Pons (tissue), 1 donor: ENCODE measurements around the gene FHOD1.

Source experiments
- DNase-seq: peaks from one replicate; pipeline ENCODE4 v3.0.0-alpha.2; 2016; ENCODE audit warnings: low spot score

FHOD1 gene

DNA sequence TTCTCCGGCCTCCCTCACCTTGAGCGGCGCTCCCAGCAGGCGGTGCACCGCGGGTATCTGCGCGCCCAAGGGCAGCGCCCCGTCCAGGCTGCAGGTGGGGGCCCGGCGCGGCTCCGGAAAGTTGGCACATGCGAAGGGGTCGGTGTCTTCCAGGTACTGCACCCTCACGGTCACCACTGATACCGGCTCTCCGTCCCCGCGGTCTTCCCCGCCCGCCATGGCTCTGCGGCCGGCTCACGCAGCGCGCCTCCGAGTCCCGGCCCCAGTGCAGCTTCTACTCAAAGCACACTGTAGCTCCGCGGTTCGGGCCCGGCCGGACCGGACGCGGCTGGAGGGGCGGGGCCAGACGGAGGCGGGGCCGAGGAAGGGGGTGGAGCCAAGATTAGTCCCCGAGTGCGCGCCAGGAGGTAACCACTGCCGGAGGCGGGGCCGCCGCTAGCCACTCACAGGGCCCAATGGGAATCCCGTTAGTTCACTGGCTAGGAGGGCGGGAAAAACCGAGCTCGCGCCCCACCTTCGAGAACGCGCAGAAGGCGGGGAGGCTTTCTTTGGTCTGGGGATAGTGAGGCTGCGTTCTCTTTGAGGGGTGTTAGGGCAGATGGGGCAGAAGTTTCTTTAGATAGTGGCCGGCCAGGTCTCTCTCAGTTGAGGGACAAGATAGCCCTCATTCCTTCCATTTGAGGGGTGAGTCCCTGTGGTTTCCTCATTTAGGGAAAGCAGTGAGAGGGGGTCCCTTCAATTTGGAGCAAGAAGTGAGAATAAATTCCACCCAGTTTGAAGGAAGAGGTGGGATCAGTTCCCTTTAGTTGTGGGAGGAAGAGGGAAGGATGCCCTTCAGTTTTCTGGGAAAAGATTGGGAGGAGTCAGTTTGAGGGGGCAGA, at the start of gene FHOD1:
TSS of gene FHOD1 (minus strand) at position 290 of the 881 bp plus-strand sequence. CDS start at position 219, 71 bp downstream.
- peak; percentile 87 for DNase-seq

DNA sequence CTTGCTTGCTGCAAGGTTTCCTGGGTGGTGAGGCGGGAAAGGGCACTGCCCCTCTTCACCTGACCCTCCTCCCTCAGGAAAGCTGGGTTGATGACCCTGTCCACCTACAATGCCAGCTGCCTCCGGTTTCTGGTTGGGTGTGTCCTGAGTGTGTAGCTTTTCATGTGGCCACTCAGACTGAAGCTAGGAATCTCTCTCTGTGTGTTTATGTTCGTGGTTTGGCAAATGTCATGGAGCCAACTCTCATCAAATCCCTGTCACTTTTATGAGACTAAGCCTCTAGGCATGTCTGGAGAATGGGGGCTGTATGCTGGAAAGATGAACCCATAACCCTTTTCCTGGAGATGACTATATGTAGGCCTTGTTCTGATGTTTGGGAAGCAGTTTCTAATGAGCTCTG, 49.1 kb upstream of the FHOD1 start:
- no peak for DNase-seq

DNA sequence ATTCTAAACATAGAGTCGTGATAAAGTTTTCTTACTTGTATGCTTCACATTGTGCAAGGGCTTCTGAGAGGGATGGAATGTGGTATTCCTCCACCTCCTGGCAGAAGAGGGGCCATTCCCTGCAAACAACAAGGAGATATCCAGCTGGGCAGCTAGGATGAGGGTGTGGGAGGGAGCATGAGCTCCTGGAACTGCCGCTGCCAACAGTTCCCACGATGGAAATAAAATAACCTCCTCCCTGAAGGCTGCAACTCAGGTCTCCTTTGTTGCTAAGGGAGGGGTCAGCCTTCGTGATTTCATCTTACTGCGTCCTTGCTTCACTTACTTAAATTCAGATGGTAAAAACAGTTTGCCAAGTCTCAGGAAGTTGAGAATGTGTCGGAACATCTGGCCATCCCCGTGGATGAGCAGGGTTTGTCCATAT, 47.7 kb upstream of the FHOD1 start:
- no peak for DNase-seq

DNA sequence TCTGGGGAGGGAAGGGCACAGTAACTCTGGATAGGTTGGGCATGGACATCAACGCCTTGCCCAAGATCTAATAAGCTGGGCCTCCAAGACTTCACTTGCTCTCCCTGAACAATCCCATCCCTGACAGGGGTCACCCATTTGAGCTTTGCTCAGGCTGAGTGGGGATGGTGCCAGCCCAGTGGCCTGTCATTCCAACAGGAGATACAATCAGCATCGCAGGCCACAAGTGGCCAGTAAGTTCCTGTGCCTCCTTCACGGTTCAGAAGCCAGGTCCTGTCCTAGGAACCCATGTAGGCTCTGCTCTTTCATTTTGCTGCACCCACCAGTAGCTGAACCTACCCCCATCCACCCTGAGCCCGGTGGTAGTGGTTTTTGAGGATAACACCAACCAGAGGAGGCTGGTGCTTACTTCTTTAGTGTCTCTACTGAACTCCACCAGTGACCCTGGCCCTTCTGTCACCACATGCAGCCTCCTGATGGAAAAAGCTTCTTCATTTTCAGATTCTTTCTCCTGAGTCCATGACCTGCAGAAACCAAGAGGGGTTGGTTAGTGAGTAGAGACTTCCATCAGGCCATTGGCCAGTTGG, 47.0 kb upstream of the FHOD1 start:
- DNase-seq = no peak

DNA sequence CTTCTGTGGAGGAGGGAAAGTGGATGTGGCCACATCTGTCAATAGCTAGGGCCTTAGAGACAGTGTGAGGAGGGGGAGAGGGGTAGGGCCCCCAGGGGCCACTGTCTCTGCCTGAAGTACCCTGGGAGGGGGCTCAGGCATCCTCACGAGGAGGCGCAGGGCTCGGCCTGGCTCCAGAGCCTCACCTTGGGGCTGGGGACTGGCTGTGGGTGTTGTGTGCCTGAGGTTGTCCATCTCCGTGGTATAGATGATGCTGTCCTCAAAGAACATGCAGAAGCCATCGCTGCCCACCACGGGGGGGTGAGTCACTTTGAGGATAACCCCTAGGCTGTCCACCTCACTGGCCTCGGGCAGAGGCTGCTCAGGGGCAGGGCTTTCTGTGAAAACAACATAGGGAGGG, 44.2 kb upstream of the FHOD1 start:
- DNase-seq = no peak

DNA sequence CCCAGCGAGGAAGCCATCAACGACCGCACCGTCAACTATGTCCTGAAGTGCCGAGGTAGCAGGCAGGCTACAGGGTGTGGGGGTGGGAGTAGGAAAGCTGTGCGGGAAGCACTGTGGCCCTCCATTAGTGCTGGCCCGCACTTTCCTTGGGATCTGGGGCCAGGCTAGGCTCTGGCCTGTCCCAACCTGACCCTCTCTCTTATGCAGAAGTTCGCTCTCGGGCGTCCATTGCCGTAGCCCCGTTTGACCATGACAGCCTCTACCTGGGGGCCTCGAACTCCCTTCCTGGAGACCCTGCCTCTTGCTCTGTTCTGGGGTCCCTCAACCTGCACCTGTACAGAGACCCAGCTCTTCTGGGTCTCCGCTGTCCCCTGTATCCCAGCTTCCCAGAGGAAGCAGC, 40.7 kb upstream of the FHOD1 start:
- no peak for DNase-seq

DNA sequence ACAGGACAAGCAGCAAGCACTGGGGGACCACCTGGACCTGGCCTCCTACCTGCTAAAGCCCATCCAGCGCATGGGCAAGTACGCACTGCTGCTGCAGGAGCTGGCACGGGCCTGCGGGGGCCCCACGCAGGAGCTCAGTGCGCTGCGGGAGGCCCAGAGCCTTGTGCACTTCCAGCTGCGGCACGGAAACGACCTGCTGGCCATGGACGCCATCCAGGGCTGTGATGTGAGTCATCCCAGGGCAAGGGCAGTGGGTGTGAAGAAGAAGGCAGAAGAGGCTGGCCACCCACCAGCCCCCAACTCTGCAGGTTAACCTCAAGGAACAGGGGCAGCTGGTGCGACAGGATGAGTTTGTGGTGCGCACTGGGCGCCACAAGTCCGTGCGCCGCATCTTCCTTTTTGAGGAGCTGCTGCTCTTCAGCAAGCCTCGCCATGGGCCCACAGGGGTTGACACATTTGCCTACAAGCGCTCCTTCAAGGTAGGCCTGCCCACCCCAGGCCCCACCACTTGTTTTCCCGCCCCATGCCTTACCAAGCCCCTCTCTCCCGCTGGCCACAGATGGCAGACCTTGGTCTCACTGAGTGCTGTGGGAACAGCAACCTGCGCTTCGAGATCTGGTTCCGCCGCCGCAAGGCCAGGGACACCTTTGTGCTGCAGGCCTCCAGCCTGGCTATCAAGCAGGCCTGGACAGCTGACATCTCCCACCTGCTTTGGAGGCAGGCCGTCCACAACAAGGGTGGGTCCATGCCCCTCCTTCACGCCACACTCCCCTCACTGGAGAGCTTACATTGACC, 39.4 kb upstream of the FHOD1 start:
- DNase-seq = no peak

DNA sequence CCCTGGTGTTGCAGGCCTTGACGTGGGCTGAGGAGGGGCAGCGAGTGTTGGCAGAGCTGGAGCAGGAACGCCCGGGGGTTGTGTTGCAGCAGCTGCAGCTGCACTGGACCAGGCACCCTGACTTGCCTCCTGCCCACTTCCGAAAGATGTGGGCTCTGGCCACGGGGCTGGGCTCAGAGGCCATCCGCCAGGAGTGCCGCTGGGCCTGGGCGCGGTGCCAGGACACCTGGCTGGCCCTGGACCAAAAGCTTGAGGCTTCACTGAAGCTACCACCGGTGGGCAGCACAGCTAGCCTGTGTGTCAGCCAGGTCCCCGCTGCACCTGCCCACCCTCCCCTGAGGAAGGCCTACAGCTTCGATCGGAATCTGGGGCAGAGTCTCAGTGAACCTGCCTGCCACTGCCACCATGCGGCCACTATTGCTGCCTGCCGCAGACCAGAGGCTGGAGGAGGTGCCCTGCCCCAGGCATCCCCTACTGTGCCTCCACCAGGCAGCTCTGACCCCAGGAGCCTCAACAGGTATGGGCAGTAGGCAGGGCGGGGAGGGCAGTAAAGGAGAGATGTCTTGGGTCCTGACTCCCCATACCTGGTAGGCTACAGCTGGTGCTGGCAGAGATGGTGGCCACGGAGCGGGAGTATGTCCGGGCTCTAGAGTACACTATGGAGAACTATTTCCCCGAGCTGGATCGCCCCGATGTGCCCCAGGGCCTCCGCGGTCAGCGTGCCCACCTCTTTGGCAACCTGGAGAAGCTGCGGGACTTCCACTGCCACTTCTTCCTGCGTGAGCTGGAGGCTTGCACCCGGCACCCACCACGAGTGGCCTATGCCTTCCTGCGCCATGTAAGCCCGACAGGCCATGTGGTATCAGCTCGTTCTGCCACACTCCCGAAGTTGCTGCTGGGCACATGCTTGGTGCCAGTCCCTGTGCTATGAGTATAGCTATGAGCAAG, 37.7 kb upstream of the FHOD1 start:
- no peak for DNase-seq

DNA sequence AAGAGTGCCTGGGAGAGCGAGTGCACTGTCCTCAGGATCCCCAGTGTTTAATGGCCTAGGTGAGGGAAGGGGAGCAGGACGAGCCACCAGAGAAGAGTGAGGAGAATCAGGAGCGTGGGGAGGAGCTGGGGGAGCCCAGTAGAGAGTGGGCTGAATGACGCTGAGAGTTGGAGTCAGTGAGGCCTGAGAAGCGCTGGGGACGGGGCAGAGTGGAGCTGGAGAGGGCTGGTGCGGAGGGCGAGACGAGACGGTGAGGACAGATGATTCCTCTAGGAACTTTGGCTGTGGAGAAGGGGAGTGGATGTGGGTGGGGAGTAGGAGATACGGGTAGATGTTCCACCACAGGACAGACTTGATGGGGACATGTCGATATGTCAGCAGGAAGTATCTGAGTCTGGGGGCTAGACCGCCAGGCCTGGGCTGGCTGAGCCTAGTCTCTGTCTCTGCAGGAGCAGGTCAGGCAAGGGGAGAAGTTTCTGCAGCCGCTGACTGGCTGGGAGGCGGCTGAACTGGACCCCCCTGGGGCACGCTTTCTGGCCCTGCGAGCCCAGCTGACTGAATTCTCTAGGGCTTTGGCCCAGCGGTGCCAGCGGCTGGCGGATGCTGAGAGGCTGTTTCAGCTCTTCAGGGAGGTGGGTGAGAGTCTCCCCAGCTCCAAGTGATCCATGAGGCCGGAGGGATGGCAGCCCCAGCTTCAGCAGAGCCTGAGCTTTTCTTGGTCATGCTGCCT, 36.7 kb upstream of the FHOD1 start:
- DNase-seq = no peak

DNA sequence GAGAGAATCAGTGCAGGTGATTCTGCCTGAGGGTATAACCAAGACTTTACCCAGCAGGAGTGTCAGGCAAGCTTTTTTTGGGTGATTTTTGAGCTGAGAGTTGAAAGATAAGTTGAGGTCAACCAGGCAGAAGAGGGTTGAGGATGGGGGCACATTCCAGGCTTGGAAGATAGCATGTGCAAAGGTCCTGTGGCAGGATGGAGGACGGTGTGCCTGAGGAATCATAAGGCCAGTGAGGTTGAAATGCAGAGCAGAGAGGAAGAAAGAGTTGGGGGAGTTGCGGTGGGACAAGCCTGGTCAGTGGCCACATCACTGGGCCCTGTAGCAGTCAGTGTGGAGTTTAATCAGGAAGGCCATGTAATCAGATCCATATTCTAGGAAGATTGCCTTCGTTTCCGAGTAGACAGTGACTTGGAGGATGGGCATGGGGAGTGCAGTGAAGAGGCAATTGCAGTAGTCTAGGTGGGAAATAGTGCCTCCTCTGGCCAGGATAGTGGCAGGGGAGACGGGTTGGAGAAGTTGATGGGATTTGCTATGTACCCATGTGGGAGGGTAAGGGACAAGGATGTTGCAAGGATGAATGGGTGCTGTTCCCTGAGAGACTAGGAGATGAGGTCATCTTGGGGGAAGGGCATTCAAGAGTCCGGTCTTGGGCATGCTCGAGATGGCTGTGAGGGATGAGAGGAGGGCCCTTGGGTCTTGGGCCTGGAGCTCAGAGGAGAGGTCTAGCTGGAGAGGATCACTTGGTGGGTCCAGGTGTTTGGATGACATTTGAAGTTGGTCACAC, 36.0 kb upstream of the FHOD1 start:
- no peak for DNase-seq

DNA sequence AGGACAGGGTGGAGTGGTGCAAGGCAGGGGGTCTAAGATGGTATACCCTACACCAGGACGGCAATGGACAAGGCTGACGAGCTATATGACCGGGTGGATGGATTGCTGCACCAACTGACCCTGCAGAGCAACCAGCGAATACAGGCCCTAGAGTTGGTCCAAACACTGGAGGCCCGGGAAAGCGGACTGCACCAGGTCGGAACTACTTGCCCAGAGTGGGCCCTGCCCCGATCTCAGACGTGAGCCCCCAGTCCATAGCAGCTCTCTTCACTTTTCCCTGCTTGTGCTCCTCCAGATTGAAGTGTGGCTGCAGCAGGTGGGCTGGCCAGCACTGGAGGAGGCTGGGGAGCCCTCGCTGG, 35.1 kb upstream of the FHOD1 start:
- no peak for DNase-seq

DNA sequence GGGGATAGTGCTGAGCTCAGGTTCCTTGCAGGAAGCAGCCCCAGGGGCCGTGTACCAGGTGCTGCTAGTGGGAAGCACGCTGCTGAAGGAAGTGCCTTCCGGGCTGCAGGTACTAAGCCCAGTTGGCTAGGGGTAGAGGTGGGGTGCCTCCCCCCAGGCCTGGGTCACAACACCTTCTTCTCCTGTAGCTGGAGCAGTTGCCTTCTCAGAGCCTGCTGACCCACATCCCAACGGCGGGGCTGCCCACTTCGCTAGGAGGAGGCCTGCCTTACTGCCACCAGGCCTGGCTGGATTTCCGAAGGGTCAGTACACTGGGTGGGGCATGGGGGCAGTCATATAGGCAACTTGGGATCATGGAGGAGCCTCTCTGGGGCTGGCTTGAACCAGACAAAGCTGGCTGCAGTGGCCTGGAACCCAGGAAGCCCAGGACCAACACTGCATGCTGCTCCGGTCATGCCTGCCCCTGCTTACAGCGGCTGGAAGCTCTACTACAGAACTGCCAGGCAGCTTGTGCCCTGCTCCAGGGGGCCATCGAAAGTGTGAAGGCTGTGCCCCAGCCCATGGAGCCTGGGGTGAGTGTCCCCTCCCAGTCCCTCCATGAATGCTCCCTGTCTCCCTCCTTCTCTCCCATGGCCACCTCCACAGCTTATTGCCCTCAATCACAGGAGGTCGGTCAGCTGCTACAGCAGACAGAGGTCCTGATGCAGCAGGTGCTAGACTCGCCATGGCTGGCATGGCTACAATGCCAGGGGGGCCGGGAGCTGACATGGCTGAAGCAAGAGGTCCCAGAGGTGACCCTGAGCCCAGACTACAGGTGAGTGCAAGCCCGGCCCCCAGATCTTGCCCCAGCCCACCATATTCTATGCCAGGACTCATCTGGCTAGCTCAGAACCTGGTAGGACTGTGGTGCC, 34.5 kb upstream of the FHOD1 start:
- no peak for DNase-seq

DNA sequence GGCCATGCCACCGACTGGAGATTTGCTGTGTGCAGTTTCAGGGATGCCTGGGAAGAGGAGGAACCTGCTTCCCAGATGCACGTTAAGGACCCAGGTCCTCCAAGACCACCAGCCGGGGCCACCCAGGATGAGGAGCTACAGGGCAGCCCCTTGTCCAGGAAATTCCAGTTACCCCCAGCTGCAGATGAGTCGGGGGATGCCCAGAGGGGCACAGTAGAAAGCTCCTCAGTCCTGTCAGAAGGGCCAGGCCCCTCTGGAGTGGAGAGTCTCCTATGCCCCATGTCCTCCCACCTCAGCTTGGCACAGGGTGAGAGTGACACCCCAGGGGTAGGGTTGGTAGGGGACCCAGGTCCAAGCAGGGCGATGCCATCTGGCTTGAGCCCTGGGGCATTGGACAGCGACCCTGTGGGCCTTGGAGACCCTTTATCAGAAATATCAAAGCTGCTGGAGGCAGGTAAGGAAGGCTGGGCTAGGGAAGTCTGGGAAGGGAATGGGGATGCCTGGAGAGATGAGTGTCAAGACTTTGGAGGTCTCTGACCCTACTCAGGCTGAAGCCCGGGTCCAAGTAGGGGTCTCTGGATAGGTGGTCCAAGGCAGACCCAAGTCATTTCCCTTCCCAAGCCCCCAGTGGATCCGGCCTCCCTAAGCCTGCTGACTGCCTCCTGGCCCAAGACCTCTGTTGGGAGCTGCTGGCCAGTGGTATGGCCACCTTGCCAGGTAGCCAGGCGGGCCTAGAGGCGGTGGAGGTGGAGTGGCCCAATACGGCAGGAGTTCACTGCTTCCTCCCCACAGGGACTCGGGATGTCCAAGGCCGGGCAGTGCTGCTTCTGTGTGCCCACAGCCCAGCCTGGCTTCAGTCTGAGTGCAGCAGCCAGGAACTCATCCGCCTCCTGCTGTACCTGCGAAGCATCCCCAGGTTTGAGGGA, 33.1 kb upstream of the FHOD1 start:
- no peak for DNase-seq

DNA sequence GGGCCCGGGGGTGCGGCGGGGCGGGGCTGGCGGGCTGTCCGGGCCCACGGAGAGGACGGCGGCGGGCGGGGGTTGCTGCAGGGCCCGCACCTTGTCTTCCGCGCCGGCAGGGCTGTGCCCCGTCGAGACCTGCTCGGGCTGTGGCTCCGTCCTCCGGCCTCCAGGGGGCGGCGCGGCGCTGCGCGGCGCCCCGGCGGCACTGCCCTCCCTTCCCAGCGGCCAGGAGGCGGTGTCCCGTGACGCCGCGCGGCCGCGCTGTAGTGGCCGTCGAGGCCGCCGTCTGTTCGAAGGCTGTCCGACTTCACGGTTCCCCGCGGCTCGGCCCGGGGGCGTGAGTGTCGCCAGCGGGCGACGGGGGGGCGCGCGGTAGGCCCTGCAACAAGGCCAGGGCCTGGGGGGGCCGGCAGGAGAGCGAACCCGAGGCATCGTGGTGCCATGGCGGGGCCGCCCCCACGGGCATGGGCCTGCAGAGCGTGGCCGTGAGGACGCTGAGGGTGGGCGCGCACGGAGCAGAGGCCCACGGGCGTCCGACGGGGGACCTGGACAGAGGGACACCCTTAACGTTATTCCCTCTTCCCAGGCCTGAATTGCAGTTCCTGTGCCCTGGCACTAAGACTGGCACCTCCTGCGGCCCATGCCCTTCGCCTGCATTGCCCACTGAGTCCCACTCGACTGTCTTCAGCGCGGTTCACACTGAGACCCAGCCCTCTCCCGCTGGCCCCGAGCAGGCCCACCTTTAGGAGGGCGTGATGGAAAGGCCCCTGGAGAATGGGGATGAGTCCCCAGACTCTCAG, 32.2 kb upstream of the FHOD1 start, which contains the start of gene PLEKHG4:
TSS of gene PLEKHG4 (plus strand) at position 237 of the 794 bp plus-strand sequence. CDS start at position 750, 513 bp downstream.
- peak; percentile 53 for DNase-seq

DNA sequence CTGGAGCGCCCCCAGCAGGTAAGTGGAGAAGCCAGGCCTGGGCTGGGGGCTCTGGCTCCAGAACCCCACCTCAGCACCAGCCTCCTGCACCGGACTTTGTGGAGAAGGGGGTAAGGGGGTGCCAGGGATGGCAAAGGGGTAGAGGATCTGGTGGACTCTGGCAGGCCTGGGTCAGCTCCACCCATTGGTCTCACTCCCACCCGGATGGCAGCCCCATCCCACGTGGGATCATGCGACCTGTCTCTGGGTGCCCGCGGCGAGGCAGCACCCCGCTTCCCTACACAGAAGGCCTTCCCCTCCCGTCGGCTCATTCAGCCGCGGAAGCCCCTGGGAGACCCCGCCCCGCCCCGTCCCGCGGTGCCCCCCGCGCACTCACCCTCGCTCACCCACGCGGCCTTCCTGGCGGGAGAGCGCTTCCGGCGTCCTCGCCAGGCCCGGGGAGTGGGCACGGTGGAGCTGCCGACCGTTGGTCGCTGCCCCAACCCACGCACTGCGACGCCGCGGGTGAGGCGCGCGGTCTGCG, 31.6 kb upstream of the FHOD1 start:
- no peak for DNase-seq

DNA sequence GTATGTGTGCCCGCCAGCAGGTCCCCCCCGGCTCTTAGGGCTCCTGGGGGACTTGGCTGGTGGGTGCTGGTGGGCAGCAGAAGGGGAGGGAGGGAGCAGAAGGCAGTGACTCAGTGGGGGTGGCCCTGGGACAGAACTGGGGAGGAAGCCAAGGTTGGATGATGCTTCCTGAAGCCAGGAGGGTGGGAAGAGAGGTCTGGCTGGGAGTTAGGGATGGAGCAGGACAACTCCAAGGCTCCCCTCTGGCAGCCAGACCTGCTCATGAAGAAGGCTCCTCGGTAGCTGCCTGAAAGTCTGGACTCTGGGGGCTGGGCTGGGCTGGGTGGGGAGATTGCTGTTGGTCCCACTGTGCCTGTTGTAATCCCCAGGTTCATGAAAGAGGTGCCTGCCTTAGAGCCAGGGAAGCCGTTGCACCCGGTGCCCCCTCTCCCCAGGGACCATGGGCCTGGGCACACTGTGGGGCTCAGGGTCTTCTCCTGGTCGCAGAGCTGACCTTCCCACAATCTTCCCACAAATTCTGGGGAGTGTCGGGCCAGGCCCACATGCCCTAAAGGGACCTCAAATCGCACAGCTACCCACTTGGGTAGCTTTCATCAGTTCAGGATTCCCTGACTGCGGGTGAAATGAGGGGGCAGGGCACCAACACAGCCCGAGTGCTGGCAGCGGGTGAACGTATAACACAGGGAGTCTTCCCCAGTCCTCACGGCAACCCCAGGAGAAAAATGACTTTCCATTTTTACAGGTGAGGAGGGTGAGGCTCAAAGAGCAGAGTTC, 30.9 kb upstream of the FHOD1 start:
- DNase-seq = no peak
